AG04450 (cell line): ENCODE data around the gene NT5DC3. TPM values are rescaled to one million over a fixed set of nuclear protein-coding genes. Genes with fewer than 3 reads are reported as not detected.

Experiments used
- CTCF ChIA-PET: fragments of 300-600, 350-600 bp; formaldehyde crosslinking; extraction: SDS; loops from one replicate; lab custom pipeline; 2022; ENCODE audit warnings: antibody characterized with exemption, inconsistent platforms; lab: Charles Lee
- POLR2A ChIA-PET: fragments of 350-600 bp; formaldehyde crosslinking; extraction: SDS; loops from one replicate; lab custom pipeline; 2021; ENCODE audit warnings: antibody characterized with exemption, inconsistent platforms; lab: Yijun Ruan, JAX
- DNase-seq: peaks from one replicate; pipeline ENCODE4 v3.0.0-alpha.2; 2011; ENCODE audit warnings: low read depth, low spot score
- H3K27ac ChIP-seq: one replicate; pipeline ENCODE4 v1.5.1; 2012; ENCODE audit warnings: low read depth, low read length, control low read depth
- H3K27me3 ChIP-seq: one replicate; pipeline ENCODE4 v1.6.0; 2012; ENCODE audit warnings: low read length; ENCODE audit not compliant: control insufficient read depth, insufficient read depth
- H3K4me3 ChIP-seq: 2 replicates; pipeline ENCODE4 v1.5.1; 2011; ENCODE audit warnings: mild to moderate bottlenecking, low read depth, low read length, control low read depth
- H3K9me3 ChIP-seq: 2 replicates; pipeline ENCODE4 v1.5.1; 2012; ENCODE audit warnings: low read length; ENCODE audit not compliant: control insufficient read depth, insufficient read depth
- polyA plus RNA-seq: library from polyadenylated mRNA; depleted of rRNA; stranded (reverse); fragments of >200 nt; gene quantifications from 2 replicates; pipeline ENCODE4 v1.2.3, GENCODE V29; 2011
- TF ChIP-seq, protein P1 (sequence below): IDR thresholded peaks from 2 replicates; pipeline ENCODE4 v1.5.1; 2011; ENCODE audit warnings: low read depth, low read length, control low read depth, inconsistent platforms

Gene NT5DC3
- polyA plus RNA-seq, 1 experiment, result 2.8 TPM

DNA sequence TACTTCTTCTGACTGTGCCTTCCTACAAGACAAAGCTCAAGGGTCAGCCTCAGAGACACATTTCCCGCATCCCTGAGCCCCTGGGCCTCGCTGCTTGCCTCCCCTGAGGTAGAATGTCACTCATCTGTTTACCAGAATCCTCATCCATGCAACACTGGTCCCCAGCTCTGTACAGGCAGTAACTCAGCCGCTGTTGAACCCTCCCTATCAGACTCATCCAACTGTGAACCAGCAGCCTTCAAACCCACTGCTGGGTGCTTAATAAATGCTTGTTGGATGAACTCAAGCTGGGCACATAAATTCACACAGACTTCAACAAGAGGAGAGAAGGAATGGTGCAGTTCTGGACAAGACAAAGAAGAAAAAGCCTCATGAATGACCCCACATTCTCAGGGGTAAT lies 6.1 kb downstream of the NT5DC3 start:
- Histone ChIP-seq H3K4me3 (no peak overlapping the region), H3K27ac (no peak overlapping the region), H3K9me3 (peaks cover 3% of the 10 kb centered on the region; the same call in 1 of the 2 replicates), H3K27me3 (no peaks in the 10 kb centered on the region)
- TF ChIP-seq, protein P1, sequence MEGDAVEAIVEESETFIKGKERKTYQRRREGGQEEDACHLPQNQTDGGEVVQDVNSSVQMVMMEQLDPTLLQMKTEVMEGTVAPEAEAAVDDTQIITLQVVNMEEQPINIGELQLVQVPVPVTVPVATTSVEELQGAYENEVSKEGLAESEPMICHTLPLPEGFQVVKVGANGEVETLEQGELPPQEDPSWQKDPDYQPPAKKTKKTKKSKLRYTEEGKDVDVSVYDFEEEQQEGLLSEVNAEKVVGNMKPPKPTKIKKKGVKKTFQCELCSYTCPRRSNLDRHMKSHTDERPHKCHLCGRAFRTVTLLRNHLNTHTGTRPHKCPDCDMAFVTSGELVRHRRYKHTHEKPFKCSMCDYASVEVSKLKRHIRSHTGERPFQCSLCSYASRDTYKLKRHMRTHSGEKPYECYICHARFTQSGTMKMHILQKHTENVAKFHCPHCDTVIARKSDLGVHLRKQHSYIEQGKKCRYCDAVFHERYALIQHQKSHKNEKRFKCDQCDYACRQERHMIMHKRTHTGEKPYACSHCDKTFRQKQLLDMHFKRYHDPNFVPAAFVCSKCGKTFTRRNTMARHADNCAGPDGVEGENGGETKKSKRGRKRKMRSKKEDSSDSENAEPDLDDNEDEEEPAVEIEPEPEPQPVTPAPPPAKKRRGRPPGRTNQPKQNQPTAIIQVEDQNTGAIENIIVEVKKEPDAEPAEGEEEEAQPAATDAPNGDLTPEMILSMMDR, result no peak
- POLR2A ChIA-PET, result no interaction called here
- CTCF ChIA-PET, result no interaction called here
- no peak for DNase-seq

DNA sequence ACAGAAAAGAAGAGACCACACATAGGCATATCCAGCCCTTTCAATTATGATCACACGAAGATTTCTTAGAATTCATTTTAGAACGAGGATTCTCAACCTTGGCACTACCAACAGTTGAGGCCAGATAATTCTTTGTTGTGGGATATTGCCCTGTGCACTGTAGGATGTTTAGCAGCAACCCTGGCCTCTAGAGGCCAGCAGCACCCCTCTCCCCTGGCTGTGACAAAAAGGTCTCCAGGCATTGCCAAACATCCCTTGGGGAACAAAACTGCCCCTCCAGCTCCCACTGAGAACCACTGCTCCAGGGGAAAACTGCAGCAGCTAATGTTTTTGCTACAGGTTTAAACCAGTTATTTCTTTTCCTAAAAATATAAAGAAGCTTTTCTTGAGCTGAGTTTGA lies 7.1 kb downstream of the NT5DC3 start:
- no peaks in the 10 kb centered on the region for H3K27me3 ChIP-seq
- TF ChIP-seq, protein P1, result 0 out of 2 replicates have a peak, but pooled peaks have one; percentile 15
- CTCF ChIA-PET, result interaction anchor here (0.7 to 2.2 kb wide), 3 partner anchors 14 to 388 kb away, joined by 3 to 10 read pairs (median 3); no protein-coding TSS in a partner anchor
- POLR2A ChIA-PET, result no interaction called here
- no peak overlapping the region for H3K27ac ChIP-seq
- no peak for DNase-seq
- peaks cover 3% of the 10 kb centered on the region; the same call in 1 of the 2 replicates for H3K9me3 ChIP-seq
- no peak overlapping the region for H3K4me3 ChIP-seq

DNA sequence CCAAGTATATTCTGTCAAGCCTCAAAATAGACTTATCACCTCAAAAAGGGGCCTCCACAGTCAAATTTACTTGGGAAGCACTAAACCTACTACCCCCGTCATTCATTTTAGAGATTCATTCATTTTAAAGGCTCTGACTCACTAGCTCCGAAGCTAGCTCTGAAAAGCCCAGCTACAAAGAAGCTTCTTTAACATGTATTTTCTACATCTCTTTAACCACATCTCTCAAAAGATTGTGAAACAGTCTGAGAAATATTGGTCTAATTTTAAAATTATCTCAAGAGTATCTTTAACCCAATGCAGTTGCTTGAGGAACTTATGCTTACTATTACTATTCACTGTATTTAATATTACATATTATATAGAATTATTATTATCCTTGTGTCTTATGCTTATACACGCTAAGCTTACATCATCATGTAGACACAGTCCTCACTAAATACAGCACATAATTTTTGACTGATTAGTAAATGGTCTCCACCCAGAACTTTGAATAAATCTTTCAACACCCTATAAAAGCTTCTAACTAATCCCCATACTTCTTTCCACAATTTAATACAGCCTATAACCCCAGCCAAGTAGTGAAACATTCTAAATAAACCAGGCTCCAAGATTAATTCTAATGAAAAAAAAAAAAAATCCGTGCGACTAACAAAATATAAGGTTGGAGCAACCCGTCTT lies 7.8 kb downstream of the NT5DC3 start:
- ChIA-PET CTCF (interaction anchor here (1.0 to 2.2 kb wide), 3 partner anchors 14 to 62 kb away, joined by 3 to 10 read pairs (median 4); no protein-coding TSS in a partner anchor), POLR2A (no interaction called here)
- H3K27ac ChIP-seq, result no peak overlapping the region
- H3K4me3 ChIP-seq, result no peak overlapping the region
- no peak for DNase-seq
- peaks cover 3% of the 10 kb centered on the region; the same call in 1 of the 2 replicates for H3K9me3 ChIP-seq
- no peaks in the 10 kb centered on the region for H3K27me3 ChIP-seq
- TF ChIP-seq, protein P1, result no peak

DNA sequence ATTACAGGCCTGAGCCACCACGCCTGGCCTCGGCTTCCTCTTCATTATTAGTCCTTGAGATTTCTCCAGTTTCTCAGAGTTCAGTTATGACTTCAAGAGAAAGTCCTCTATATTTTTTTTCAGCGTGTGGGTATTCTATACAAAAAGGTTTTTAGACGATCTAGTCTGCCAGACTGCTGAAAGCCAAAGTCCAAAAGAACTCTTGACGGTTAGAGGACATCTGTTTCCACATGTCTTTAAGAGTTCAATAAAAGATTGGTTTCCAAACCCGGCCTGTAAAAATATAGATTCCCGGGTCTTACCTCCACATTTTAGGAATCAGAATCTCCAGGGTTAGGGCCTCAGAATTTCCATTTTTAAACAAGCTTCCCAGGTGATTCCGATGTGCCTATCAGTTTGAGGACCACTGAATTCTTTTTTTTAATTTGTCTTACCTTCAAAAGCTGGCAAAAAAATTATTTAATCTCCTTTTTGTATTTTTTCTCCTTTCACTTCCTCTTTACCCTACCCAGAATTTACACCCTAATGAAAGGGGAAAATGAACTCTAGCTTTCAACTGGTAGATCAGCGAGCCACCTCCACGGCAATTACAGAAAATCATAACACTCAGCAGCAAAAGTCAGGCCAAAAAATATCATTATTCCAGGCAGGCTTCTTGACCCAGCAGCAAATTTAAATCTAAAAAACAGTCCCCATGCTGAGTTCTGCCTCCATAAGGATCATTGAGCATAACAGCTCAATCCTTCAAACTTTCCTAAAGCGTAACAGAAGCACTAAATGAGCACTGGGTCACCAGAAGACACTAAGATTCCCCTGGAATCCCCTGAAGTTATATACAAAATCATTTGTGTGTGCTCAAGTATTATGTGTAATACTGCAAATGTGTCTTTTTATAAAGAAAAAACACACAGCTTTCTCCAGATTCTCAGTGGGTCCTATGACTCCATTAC lies 8.7 kb downstream of the NT5DC3 start:
- ChIA-PET CTCF (interaction anchor here (1.0 to 2.2 kb wide), 2 partner anchors 38 to 61 kb away, joined by 4 to 10 read pairs; no protein-coding TSS in a partner anchor), POLR2A (no interaction called here)
- H3K27me3 ChIP-seq, result no peaks in the 10 kb centered on the region
- H3K27ac ChIP-seq, result no peak overlapping the region
- no peak for DNase-seq
- H3K4me3 ChIP-seq, result no peak overlapping the region
- H3K9me3 ChIP-seq, result peaks cover 3% of the 10 kb centered on the region; the same call in 1 of the 2 replicates
- TF ChIP-seq, protein P1, result no peak
